GM19035 (cell line): Measurements from ENCODE around the gene OSM.

Experiments used
- ATAC-seq: cut with Tn5 transposase; IDR thresholded peaks from one replicate; pipeline ENCODE4 v1.9.1; 2021; ENCODE audit not compliant: unreplicated experiment

The OSM gene

DNA sequence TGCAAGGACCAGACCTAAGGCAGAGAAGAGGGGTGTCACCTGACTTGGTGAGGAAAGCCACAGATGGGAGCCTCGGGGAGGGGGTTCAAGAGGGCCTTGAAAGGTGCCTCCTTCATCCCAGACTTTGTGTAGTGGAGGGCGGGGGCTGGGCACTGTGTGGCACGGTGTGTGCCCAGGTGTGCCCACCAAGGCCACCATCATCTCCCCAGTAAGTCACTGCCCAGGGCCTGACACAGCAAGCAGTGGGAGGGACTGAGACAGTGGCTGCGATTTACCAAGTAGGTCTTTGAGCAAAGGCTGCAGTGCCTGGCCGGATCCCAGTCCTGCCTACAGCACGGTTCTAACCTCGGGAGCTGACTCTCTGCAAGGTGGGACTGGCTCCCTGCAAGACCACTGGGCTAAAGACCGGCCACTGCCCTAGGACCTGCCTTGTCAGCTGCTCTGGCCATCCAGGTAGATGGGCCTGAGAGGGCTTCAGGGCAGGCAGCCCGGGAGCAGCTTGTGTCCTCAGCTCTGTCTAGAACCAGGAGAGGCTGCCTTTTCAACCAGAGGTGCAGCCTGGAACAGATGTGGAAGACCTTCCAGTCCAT lies 1.4 kb downstream of the OSM start:
- ATAC-seq: no peak

- no peak for ATAC-seq
Measured at GRCh38 chr22:30263883-30264282, 2.8 kb downstream of the OSM start.

DNA sequence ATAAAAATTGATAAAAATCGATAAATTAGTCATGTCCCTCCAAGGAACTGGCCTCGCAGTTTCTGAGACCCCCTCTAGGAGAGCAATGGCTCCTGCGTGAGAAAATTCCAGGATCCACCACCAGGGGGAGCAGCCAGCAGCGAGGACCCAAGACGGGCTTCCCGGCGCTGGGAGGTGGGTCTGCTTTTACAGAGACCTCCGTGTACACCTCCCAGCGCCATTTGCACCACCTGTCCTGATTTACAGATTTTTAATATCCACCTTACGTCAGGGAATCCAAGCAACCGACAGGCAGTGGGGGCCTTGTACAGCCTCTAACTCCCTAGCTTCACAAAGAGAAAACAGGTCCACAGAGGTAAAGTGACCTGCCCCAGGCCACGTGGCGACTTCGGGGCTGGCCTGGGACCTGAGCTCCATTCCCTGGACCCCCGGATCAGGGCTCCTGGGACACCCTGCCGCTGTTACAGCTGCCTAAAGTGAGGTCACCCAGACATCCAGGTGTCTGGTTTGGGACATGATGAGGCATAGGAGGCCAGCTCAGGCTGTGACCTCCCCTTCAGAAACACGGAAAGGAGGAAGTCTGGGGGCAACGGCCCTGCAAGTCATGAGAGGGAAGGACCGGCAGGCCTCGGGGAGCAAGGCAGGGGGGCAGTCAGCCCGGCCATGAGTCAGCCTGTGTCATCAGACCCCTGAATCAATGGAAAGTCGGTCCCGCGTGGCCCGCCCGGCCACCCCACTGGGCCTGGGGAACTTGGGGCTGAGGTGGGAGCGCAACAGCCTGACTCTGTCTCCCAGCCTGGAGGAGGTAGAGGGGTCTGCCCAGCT lies 3.5 kb downstream of the OSM start:
- no peak for ATAC-seq

- ATAC-seq: no peak
Measured at GRCh38 chr22:30262112-30262511, 4.5 kb downstream of the OSM start.

DNA sequence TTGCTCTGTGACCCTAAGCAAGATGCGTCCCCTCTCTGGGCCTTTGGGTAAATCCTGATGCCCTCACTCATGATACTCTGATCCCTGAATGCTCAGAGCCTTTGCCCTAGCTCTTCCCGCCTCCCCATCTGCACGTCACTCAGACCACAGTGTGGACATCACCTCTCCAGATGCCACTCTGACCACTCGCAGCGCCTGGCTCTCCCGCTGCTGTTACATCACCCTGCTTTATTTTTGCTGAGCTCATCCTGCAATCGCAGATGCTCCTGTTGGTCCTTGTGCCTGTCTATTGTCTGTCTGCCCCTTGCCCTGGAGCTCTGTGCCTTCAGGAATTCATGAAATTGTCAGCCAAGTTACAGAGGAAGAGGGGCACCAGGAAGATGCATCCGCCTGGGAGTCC lies 5.5 kb downstream of the OSM start:
- ATAC-seq: no peak

DNA sequence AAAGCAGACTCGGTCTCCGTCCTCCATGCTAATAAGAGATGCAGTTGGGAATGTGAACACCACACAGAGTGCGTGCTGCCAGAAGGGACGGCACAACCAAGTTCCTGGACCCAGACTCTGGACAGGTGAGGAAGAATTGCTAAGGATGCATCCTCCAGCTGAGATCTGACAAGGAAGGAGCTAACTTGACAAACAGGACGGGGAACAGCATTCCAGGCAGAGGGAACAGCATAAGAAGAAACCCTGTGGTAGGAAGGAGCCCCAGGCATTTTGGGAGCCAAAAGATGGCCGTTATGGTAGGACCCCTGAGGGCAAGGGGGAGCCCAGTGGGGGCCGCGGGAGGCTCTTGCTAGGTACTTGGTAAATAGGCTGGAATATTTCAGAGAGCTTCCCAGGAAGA lies 6.0 kb downstream of the OSM start:
- ATAC-seq: no peak

- no peak for ATAC-seq
Measured at GRCh38 chr22:30260276-30260675, 6.4 kb downstream of the OSM start.

GRCh38 chr22:30254314-30254713 lies 12.3 kb downstream of the OSM start:
- ATAC-seq: no peak

- no peak for ATAC-seq
Measured at GRCh38 chr22:30253205-30253852, 13.3 kb downstream of the OSM start.

- ATAC-seq: no peak
Measured at GRCh38 chr22:30252411-30253204, 14.0 kb downstream of the OSM start.

DNA sequence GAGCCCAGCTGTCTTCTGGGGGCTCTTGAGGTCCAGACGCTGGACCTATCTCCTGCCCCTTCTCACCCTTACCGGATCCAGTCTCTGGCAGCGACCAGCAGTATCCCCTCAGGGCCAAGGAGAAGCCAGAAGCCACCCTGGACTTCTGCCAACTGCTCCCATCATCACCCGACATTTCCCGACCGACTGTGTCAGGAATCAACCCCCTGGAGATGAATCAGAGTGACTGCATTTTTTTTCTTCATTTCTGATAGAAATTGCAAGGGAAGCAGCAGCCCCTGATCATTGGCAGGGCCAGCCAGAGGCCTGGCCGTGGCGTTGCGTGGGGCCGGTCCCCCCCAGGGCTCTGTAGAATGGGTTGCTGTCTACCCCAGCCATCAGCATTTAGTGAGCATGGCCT lies 14.9 kb downstream of the OSM start:
- no peak for ATAC-seq

- no peak for ATAC-seq
Measured at GRCh38 chr22:30250661-30251267, 15.9 kb downstream of the OSM start.

- no peak for ATAC-seq
Measured at GRCh38 chr22:30250039-30250565, 16.5 kb downstream of the OSM start.

DNA sequence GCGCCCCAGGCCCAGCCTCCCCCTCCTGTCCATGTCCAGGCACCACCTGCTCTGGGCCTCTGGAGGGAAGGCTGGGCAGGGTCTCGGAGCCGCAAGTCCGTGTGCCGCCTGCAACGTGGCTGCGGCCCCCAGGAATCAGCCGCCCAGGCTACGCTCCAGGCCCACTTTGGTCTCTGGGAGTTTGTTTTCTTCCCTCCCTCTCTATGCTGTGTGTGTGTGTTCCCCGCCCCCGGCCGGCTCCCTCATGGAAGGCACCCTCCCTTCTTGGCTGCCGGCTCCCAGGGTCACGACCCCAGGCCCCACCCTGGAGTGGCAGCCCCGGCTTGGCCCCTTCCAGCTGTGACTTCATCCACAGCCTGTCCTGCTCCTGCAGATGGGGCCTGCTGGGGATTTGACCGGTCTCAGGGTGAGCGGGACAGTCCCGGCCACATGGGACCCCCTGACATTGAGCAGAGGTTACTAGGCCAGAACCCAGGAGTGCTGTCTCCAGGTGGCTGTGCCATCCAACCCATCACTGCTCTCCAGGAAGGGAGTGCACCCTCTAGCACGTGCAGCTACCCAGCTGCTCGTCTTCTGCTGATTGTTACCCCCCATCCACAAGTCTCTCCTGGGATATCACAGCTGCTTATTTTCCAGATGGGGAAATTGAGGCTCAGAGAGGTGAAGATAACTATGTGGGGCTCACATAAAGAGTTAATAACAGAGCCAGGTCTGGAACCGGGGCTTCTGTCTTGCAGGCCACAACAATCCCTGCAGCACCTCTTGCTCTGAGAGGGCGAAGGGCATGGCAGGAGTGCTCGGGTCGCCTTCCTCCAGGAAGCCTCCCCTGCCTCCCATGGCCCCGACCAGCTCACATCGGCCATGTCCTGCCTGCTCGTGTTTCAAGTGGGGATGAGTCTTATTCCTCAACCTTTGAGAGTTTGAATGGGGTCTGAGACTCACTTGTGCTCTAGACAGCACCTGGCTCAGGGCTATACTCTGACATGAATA lies 17.3 kb downstream of the OSM start:
- no peak for ATAC-seq

- no peak for ATAC-seq
Measured at GRCh38 chr22:30248484-30248883, 18.2 kb downstream of the OSM start.

GRCh38 chr22:30247974-30248373 lies 18.7 kb downstream of the OSM start:
- ATAC-seq: no peak

DNA sequence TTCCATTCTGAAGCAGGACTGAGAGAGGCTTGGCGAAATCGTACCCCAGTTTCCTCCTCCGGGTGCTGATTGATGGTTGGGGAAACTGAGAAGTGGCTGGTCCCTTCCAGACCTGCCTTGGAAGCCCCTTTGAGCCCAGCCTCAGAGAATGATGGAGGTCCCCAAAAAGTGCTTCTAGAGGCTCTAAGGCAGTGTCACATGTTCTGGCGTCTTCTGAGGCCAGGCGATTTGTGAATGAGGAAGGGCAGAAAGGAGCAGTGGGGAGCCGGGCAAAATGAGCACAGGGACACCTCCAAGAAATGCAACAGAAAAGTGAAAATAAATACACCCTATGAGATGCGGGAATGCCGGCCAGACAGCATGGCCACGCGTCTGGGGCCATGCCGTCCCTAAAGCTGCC lies 19.1 kb downstream of the OSM start:
- ATAC-seq: no peak

DNA sequence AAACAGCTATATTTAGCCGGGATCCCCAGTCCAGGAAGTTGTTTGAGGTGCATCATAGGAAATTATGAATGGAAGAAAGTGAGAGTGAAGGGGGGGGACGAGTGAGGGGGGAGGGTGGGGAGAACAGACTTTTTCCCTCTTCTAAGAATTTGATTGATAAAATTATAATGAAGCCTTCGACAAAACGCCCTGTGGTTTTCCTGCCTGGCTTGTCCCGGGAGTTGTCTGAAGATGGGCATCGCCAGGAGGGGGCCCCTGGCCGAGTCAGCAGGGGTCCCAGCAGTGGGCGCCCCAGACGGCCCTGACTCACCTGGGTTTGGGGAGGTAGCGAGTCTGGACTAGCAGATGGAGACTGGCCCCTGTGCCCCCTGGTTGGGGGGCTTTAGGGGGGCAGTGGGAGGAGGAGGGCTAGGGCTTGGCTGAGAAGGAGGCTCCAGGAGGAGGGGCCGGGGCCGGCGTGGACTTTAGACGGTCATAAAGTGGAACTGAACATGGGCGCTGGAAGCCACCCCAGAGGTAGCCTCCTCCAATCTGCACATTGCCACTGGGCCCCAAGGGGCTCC lies 19.8 kb downstream of the OSM start:
- ATAC-seq: no peak
